Neural crest cell (in vitro differentiated cells): Measurements from ENCODE around the gene DHX16. TPM values are rescaled to one million over a fixed set of nuclear protein-coding genes. Genes with fewer than 3 reads are reported as not detected.
"Not testable (repeated sequence)": the region's sequence is repeated elsewhere in the genome, so short reads cannot be mapped to it uniquely, and the experiment has no call there.

Source experiments
- DNase-seq: peaks from one replicate; pipeline ENCODE4 v3.0.0; 2021; ENCODE audit warnings: low read depth, mixed read lengths, low spot score
- H3K27ac Mint-ChIP-seq: one replicate; pipeline ENCODE4 v1.8.0; 2021; ENCODE audit warnings: mild to moderate bottlenecking, mixed read lengths; ENCODE audit not compliant: unreplicated experiment
- H3K27me3 Mint-ChIP-seq: 2 replicates; pipeline ENCODE4 v1.8.0; 2021; ENCODE audit warnings: low read depth, mild to moderate bottlenecking, mixed read lengths
- H3K36me3 Mint-ChIP-seq: 2 replicates; pipeline ENCODE4 v1.8.0; 2021; ENCODE audit warnings: low read depth, mild to moderate bottlenecking, mixed read lengths
- H3K4me1 Mint-ChIP-seq: 2 replicates; pipeline ENCODE4 v1.8.0; 2021; ENCODE audit warnings: mixed read lengths
- H3K4me3 Mint-ChIP-seq: one replicate; pipeline ENCODE4 v1.8.0; 2021; ENCODE audit warnings: mild to moderate bottlenecking, mixed read lengths
- H3K9me3 Mint-ChIP-seq: 2 replicates; pipeline ENCODE4 v1.8.0; 2021; ENCODE audit warnings: mixed read lengths
- CTCF ChIP-seq: fragments of 200-600 bp; sonication (generic); conservative IDR thresholded peaks from 2 replicates; pipeline ENCODE4 v1.5.0; 2021; ENCODE audit warnings: antibody characterized with exemption, mild to moderate bottlenecking
- total RNA-seq: library from RNA; stranded (reverse); gene quantifications from 2 replicates; pipeline ENCODE4 v1.2.1, GENCODE V29; 2021

The DHX16 gene
- total RNA-seq, 1 donor from 2014 or later = 30.3 TPM

GRCh38 chr6:30719356-30719755 is 46.5 kb upstream of the DHX16 start:
- peaks cover 66% of the 10 kb centered on the region for H3K4me1 Mint-ChIP-seq
- no peak for DNase-seq
- peak overlapping the region; percentile 100 for H3K27ac Mint-ChIP-seq
- peaks cover 55% of the 10 kb centered on the region for H3K36me3 Mint-ChIP-seq
- no peak for TF ChIP-seq CTCF
- peaks cover 7% of the 10 kb centered on the region for H3K9me3 Mint-ChIP-seq
- peaks cover 43% of the 10 kb centered on the region for H3K27me3 Mint-ChIP-seq
- peak overlapping the region; percentile 99 for H3K4me3 Mint-ChIP-seq

DNA sequence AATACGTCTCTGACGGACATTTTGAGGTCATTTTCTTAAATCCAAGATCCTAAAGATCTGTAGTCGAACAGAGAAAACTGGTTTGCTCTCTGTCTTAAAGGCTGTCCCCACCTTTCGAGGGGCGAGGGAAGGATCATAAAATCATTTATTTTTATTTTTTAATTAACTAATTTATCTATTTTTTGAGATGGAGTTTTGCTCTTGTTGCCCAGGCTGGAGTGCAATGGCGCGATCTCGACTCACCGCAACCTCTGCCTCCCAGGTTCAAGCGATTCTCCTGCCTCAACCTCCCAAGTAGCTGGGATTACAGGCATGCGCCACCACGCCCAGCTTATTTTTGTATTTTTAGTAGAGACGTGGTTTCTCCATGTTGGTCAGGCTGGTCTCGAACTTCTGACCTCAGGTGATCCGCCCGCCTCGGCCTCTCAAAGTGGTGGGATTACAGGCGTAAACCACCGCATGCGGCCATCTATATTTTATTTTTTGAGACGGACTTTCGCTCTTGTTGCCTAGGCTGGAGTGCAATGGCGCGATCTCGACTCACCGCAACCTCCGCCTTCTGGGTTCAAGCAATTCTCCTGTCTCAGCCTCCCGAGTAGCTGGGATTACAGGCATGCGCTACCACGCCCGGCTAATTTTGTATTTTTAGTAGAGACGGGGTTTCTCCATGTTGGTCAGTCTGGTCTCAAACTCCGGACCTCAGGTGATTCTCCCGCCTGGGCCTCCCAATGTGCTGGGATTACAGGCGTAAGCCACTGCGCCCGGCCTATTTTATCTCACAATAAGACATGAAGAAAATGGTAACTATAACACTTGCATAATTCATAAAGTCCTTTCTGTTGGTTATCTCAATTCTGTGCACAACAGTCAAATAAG is 45.3 kb upstream of the DHX16 start:
- Mint-ChIP-seq H3K27ac (peak overlapping the region; percentile 100), H3K27me3 (peaks cover 33% of the 10 kb centered on the region), H3K4me1 (peaks cover 53% of the 10 kb centered on the region), H3K4me3 (peak overlapping the region; percentile 99), H3K36me3 (peaks cover 48% of the 10 kb centered on the region)
- H3K9me3 Mint-ChIP-seq, DNase-seq: not testable (repeated sequence)

DNA sequence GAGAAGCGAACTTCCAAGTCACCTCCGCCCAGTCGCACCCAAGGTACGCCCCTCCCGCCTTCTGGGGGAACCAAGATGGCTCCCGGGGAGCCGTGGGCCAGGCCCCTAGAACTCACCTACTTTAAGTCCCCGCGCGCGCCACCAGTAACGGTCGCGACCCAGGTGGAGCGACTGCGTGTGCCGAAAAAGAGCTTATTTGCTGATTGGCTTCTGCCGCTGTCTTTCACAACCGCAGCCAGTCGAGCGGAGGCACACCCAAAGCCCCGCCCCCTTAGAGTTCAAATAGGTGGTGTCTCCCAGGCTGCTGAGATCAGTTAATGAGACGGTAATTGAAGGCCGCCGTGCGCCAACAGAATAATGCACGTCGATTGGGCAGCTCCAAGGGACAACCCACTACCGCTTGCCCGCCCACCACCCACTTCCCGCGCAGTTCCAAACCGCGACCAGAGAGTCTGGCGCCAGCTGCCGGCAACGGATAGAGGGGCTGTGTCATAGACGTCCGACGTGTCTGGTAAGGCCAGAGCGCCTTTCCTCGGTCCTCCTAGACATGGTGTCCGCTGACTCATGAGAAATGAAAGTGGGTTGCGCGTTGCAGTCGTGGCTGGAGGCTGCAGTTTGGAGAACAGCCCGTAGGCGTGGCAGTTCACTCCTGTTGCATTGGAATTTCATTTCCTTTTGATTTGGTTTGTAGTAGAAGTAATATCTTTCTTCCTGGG is 44.5 kb upstream of the DHX16 start, which contains the start of gene MDC1:
TSS of gene MDC1 (minus strand) at position 153 of the 716 bp plus-strand sequence. CDS start 2,106 bp downstream, outside the sequence.
- Mint-ChIP-seq H3K4me1 (peaks cover 46% of the 10 kb centered on the region), H3K9me3 (peaks cover 7% of the 10 kb centered on the region), H3K36me3 (peaks cover 48% of the 10 kb centered on the region), H3K27me3 (peaks cover 25% of the 10 kb centered on the region), H3K4me3 (peak within 1 kb of the TSS; percentile 98), H3K27ac (peak within 1 kb of the TSS; percentile 100)
- DNase-seq = peak; percentile 92
- peak; percentile 52 for TF ChIP-seq CTCF

GRCh38 chr6:30716879-30717128 is 44.0 kb upstream of the DHX16 start:
- Mint-ChIP-seq H3K4me1 (peaks cover 46% of the 10 kb centered on the region), H3K9me3 (peaks cover 7% of the 10 kb centered on the region), H3K36me3 (peaks cover 48% of the 10 kb centered on the region), H3K27ac (peak overlapping the region; percentile 99), H3K27me3 (peaks cover 23% of the 10 kb centered on the region), H3K4me3 (peak overlapping the region; percentile 98)
- no peak for DNase-seq
- TF ChIP-seq CTCF = no peak

- Mint-ChIP-seq H3K27me3 (peaks cover 6% of the 10 kb centered on the region), H3K4me1 (peaks cover 31% of the 10 kb centered on the region), H3K27ac (no peak overlapping the region), H3K4me3 (no peak overlapping the region), H3K9me3 (peaks cover 7% of the 10 kb centered on the region), H3K36me3 (peaks cover 42% of the 10 kb centered on the region)
- DNase-seq = no peak
- TF ChIP-seq CTCF = no peak
Observed at GRCh38 chr6:30714263-30714662, 41.5 kb upstream of the DHX16 start.
